GM19468 (cell line): ENCODE results near the gene RNPEP.
"Not testable (repeated sequence)": the region's sequence is repeated elsewhere in the genome, so short reads cannot be mapped to it uniquely, and the experiment has no call there.

ENCODE experiments used
- ATAC-seq: cut with Tn5 transposase; IDR thresholded peaks from one replicate; pipeline ENCODE4 v1.9.1; 2021; ENCODE audit warnings: mild to moderate bottlenecking, moderate library complexity, moderate number of reproducible peaks; ENCODE audit not compliant: unreplicated experiment; ENCODE audit errors: extremely low read depth

Gene RNPEP

GRCh38 chr1:202009326-202010179, 27.1 kb downstream of the RNPEP start:
- no peak for ATAC-seq

- peak; percentile 53 for ATAC-seq
Observed at GRCh38 chr1:202010180-202011015, 27.9 kb downstream of the RNPEP start, which contains the start of gene ELF3. TSS of gene ELF3 (plus strand) at chr1:202010587. CDS start at chr1:202011137, 550 bp downstream.

GRCh38 chr1:202011994-202012393, 29.5 kb downstream of the RNPEP start:
- no peak for ATAC-seq

GRCh38 chr1:202012544-202013478, 30.4 kb downstream of the RNPEP start:
- no peak for ATAC-seq

- ATAC-seq: no peak
Observed at GRCh38 chr1:202013603-202014002, 31.2 kb downstream of the RNPEP start.

- no peak for ATAC-seq
Observed at GRCh38 chr1:202014060-202014459, 31.6 kb downstream of the RNPEP start.

- no peak for ATAC-seq
Observed at GRCh38 chr1:202014915-202015661, 32.6 kb downstream of the RNPEP start.

- no peak for ATAC-seq
Observed at GRCh38 chr1:202015662-202015937, 33.2 kb downstream of the RNPEP start.

GRCh38 chr1:202016022-202016810, 33.8 kb downstream of the RNPEP start:
- no peak for ATAC-seq

- no peak for ATAC-seq
Observed at GRCh38 chr1:202016811-202017748, 34.6 kb downstream of the RNPEP start.

- ATAC-seq: no peak
Observed at GRCh38 chr1:202017749-202018467, 35.5 kb downstream of the RNPEP start.

GRCh38 chr1:202018468-202019234, 36.2 kb downstream of the RNPEP start:
- no peak for ATAC-seq

GRCh38 chr1:202019235-202019558, 36.7 kb downstream of the RNPEP start:
- not testable (repeated sequence) for ATAC-seq

GRCh38 chr1:202023001-202023433, 40.6 kb downstream of the RNPEP start:
- ATAC-seq: no peak

GRCh38 chr1:202029171-202029665, 46.8 kb downstream of the RNPEP start:
- ATAC-seq: no peak

GRCh38 chr1:202029727-202030126, 47.3 kb downstream of the RNPEP start:
- no peak for ATAC-seq
